H1 (cell line): ENCODE data around the gene DOK6. TPM values are rescaled to one million over a fixed set of nuclear protein-coding genes. Genes with fewer than 3 reads are reported as not detected.

Source experiments
- CTCF ChIA-PET: fragments of 300-600 bp; sonication (Branson Sonifier 250); formaldehyde crosslinking; loops from one replicate; lab custom pipeline; 2021; ENCODE audit not compliant: partially characterized antibody; lab: Charles Lee
- POLR2A ChIA-PET: fragments of 300-600 bp; sonication (Branson Sonifier 250); formaldehyde crosslinking; loops from one replicate; lab custom pipeline; 2021; ENCODE audit warnings: inconsistent platforms; ENCODE audit not compliant: partially characterized antibody; lab: Charles Lee
- DNase-seq, 2 experiments: peaks; one replicate each; pipeline versions ENCODE4 v3.0.0 to v3.0.0-alpha.2; 2010 to 2022; ENCODE audit warnings: low spot score in 2 of 2, low read depth in 1 of 2, mixed read lengths in 1 of 2
- FAIRE-seq: peaks from 2 replicates; lab custom pipeline; 2011; peaks lifted over from hg19 to GRCh38; lab: Jason Lieb, UNC
- H2AFZ ChIP-seq: 2 replicates; pipeline ENCODE4 v1.8.1; 2012; ENCODE audit warnings: low read length, inconsistent platforms
- H2AK5ac ChIP-seq: 2 replicates; pipeline ENCODE4 v1.6.1; 2013; ENCODE audit warnings: low read depth, low read length
- H2BK120ac ChIP-seq: replicated peaks from 2 replicates; pipeline ENCODE3; 2013; ENCODE audit warnings: low read depth, low read length, inconsistent platforms
- H2BK12ac ChIP-seq: 2 replicates; pipeline ENCODE4 v1.6.1; 2013; ENCODE audit warnings: low read depth, low read length
- H2BK15ac ChIP-seq: 2 replicates; pipeline ENCODE4 v1.6.1; 2013; ENCODE audit warnings: low read length
- H2BK20ac ChIP-seq: 2 replicates; pipeline ENCODE4 v1.6.1; 2013; ENCODE audit warnings: low read length
- H2BK5ac ChIP-seq: 2 replicates; pipeline ENCODE4 v1.6.1; 2013; ENCODE audit warnings: low read depth, low read length
- H3K14ac ChIP-seq: 2 replicates; pipeline ENCODE4 v1.6.1; 2013; ENCODE audit warnings: inconsistent platforms; ENCODE audit not compliant: insufficient read length
- H3K18ac ChIP-seq: 2 replicates; pipeline ENCODE4 v1.6.1; 2013; ENCODE audit warnings: low read length; ENCODE audit errors: extremely low read depth
- H3K23ac ChIP-seq: 2 replicates; pipeline ENCODE4 v1.6.1; 2013; ENCODE audit warnings: inconsistent platforms; ENCODE audit not compliant: insufficient read length
- H3K23me2 ChIP-seq: 2 replicates; pipeline ENCODE4 v1.6.1; 2013; ENCODE audit warnings: low read depth, low read length
- H3K27ac ChIP-seq: 2 replicates; pipeline ENCODE4 v1.6.1; 2011; ENCODE audit warnings: low read depth, low read length, inconsistent platforms
- H3K27me3 ChIP-seq, 4 experiments: replicated peaks in 1 of 4; 1 replicate in 1 of 4; 2 replicates in 3 of 4; pipeline versions ENCODE4 v1.6.1 to v1.8.1; 2011 to 2013; ENCODE audit warnings: low read length in 3 of 4, mild to moderate bottlenecking in 3 of 4, inconsistent platforms in 2 of 4, mixed read lengths in 2 of 4, moderate library complexity in 1 of 4; ENCODE audit not compliant: control insufficient read depth in 3 of 4, insufficient read depth in 3 of 4; ENCODE audit errors: extremely low read depth in 1 of 4
- H3K36me3 ChIP-seq, 4 experiments: 2 replicates each; pipeline versions ENCODE4 v1.6.1 to v1.8.1; 2011 to 2013; ENCODE audit warnings: mild to moderate bottlenecking in 4 of 4, low read length in 3 of 4, moderate library complexity in 2 of 4, control low read depth in 1 of 4, inconsistent platforms in 1 of 4; ENCODE audit not compliant: insufficient read depth in 4 of 4, control insufficient read depth in 2 of 4
- H3K4ac ChIP-seq: replicated peaks from 2 replicates; pipeline ENCODE3; 2013; ENCODE audit warnings: low read length, low read depth, mixed read lengths, inconsistent platforms; ENCODE audit not compliant: insufficient read length
- H3K4me1 ChIP-seq, 4 experiments: replicated peaks in 1 of 4; 1 replicate in 1 of 4; 2 replicates in 3 of 4; pipeline versions ENCODE4 v1.6.1 to v1.8.1; 2011 to 2013; ENCODE audit warnings: low read length in 3 of 4, inconsistent platforms in 2 of 4, mixed read lengths in 1 of 4; ENCODE audit not compliant: insufficient read depth in 4 of 4, control insufficient read depth in 3 of 4
- H3K4me2 ChIP-seq, 2 experiments: 2 replicates each; pipeline versions ENCODE4 v1.6.1 to v1.8.1; 2011 to 2013; ENCODE audit warnings: low read depth in 2 of 2, low read length in 2 of 2, control low read depth in 1 of 2, inconsistent platforms in 1 of 2, mild to moderate bottlenecking in 1 of 2; ENCODE audit not compliant: insufficient read depth in 1 of 2
- H3K4me3 ChIP-seq, 4 experiments: fragments of 200-600, 300-600 bp in 1 of 4; sonication (generic), shearing (Covaris generic), sonication (Bioruptor Twin) in 1 of 4; 2 replicates each; pipeline versions ENCODE4 v1.5.1 to v1.8.1; 2011 to 2016; ENCODE audit warnings: low read length in 4 of 4, low read depth in 3 of 4, control low read depth in 2 of 4, inconsistent platforms in 2 of 4, mild to moderate bottlenecking in 2 of 4, mixed read lengths in 1 of 4, moderate library complexity in 1 of 4; ENCODE audit not compliant: insufficient read depth in 2 of 4; ENCODE audit errors: extremely low read depth in 1 of 4
- H3K56ac ChIP-seq: replicated peaks from 2 replicates; pipeline ENCODE3; 2013; ENCODE audit warnings: low read depth, mild to moderate bottlenecking, mixed read lengths, low read length, inconsistent platforms; ENCODE audit not compliant: insufficient read length
- H3K79me1 ChIP-seq: 2 replicates; pipeline ENCODE4 v1.6.1; 2013; ENCODE audit warnings: low read depth, low read length, control low read depth
- H3K79me2 ChIP-seq, 2 experiments: 2 replicates each; pipeline versions ENCODE4 v1.6.1 to v1.8.1; 2012 to 2013; ENCODE audit warnings: low read length in 2 of 2, mild to moderate bottlenecking in 2 of 2, inconsistent platforms in 1 of 2; ENCODE audit not compliant: insufficient read depth in 2 of 2, control insufficient read depth in 1 of 2
- H3K9ac ChIP-seq, 4 experiments: replicated peaks in 1 of 4; 1 replicate in 1 of 4; 2 replicates in 3 of 4; pipeline versions ENCODE4 v1.6.1 to v1.8.1; 2011 to 2013; ENCODE audit warnings: low read depth in 3 of 4, low read length in 3 of 4, control low read depth in 2 of 4, mild to moderate bottlenecking in 2 of 4, moderate library complexity in 2 of 4, inconsistent platforms in 1 of 4; ENCODE audit errors: extremely low read depth in 1 of 4
- H3K9me3 ChIP-seq, 2 experiments: 2 replicates each; pipeline versions ENCODE4 v1.6.1 to v1.8.1; 2012 to 2013; ENCODE audit warnings: mild to moderate bottlenecking in 2 of 2, moderate library complexity in 2 of 2, control low read depth in 1 of 2, inconsistent platforms in 1 of 2, low read depth in 1 of 2, low read length in 1 of 2, mixed read lengths in 1 of 2; ENCODE audit not compliant: insufficient read depth in 2 of 2
- H4K20me1 ChIP-seq, 2 experiments: replicated peaks in 1 of 2; 2 replicates each; pipeline versions ENCODE3 to v1.8.1; 2011 to 2013; ENCODE audit warnings: inconsistent platforms in 2 of 2, low read length in 2 of 2, mild to moderate bottlenecking in 1 of 2; ENCODE audit not compliant: insufficient read depth in 2 of 2, control insufficient read depth in 1 of 2
- H4K5ac ChIP-seq: 2 replicates; pipeline ENCODE4 v1.6.1; 2013; ENCODE audit warnings: low read length, low read depth, mixed read lengths, inconsistent platforms; ENCODE audit not compliant: insufficient read length
- H4K8ac ChIP-seq: 2 replicates; pipeline ENCODE4 v1.8.0; 2013; ENCODE audit warnings: mild to moderate bottlenecking, moderate library complexity, low read length, inconsistent platforms; ENCODE audit not compliant: insufficient read depth; ENCODE audit errors: extremely low read depth
- H4K91ac ChIP-seq: replicated peaks from 2 replicates; pipeline ENCODE3; 2013; ENCODE audit warnings: low read length, mixed read lengths, inconsistent platforms; ENCODE audit not compliant: insufficient read length
- BACH1 ChIP-seq: IDR thresholded peaks from 2 replicates; pipeline ENCODE4 v1.6.1; 2012; ENCODE audit warnings: low read length, improper control_type of control experiment
- BCL11A ChIP-seq, 2 experiments: IDR thresholded peaks; one replicate each; pipeline ENCODE4 v1.6.1; 2011; ENCODE audit warnings: low read depth in 2 of 2, low read length in 2 of 2, mild to moderate bottlenecking in 2 of 2
- BRCA1 ChIP-seq: IDR thresholded peaks from 2 replicates; pipeline ENCODE4 v1.6.1; 2012; ENCODE audit warnings: low read depth, low read length, improper control_type of control experiment
- KDM4A ChIP-seq: IDR thresholded peaks from one replicate; pipeline ENCODE4 v1.7.1; 2012; ENCODE audit warnings: low read depth, mild to moderate bottlenecking, moderate library complexity, low read length, inconsistent platforms; ENCODE audit not compliant: severe bottlenecking
- POU5F1 ChIP-seq: IDR thresholded peaks from 2 replicates; pipeline ENCODE4 v1.6.1; 2011; ENCODE audit warnings: low read depth, mild to moderate bottlenecking, low read length, moderate library complexity
- TAF1 ChIP-seq: IDR thresholded peaks from 2 replicates; pipeline ENCODE4 v1.6.1; 2011; ENCODE audit warnings: mild to moderate bottlenecking, low read depth, low read length
- WGBS, 2 experiments: shearing (Covaris generic) in 1 of 2; methylation state at CpG; one replicate each; pipeline versions ENCODE4 v1.1.6 to v1.1.7; 2013 to 2015; ENCODE audit warnings: low lambda C conversion rate in 2 of 2, mixed read lengths in 2 of 2, inconsistent platforms in 1 of 2, low coverage in 1 of 2, missing lambda C conversion rate in 1 of 2; ENCODE audit not compliant: insufficient replicate concordance in 2 of 2, insufficient coverage in 1 of 2, insufficient read length in 1 of 2; ENCODE audit errors: extremely low coverage in 1 of 2, missing lambda C conversion rate in 1 of 2; 5-methylcytosine and 5-hydroxymethylcytosine counted together
- polyA plus RNA-seq, 7 experiments: library from polyadenylated mRNA; depleted of rRNA in 3 of 7; stranded (reverse) in 5 of 7; unstranded in 2 of 7; fragments of >200 nt in 5 of 7; fragments of 200-250 nt in 2 of 7; gene quantifications; 1 replicate in 5 of 7; 2 replicates in 1 of 7; 4 replicates in 1 of 7; pipeline versions ENCODE4 v1.2.1 to v1.2.3, GENCODE V29; 2011 to 2013; ENCODE audit warnings: missing spikeins in 2 of 7, mixed read lengths in 2 of 7
- total RNA-seq: library from RNA; stranded (reverse); fragmentation: NEBNext Ultra II Directional; extraction: Animal tissue kit (Norgen Biotek cat#: 25700); gene quantifications from 2 replicates; pipeline ENCODE4 v1.2.1, GENCODE V29; 2021

The DOK6 gene
- total and polyA plus RNA-seq, 2 of the 8 experiments (the other 6 are each of a cell fraction or from before 2014, with no cell fraction given), result 0.33 to 0.50 TPM

DNA sequence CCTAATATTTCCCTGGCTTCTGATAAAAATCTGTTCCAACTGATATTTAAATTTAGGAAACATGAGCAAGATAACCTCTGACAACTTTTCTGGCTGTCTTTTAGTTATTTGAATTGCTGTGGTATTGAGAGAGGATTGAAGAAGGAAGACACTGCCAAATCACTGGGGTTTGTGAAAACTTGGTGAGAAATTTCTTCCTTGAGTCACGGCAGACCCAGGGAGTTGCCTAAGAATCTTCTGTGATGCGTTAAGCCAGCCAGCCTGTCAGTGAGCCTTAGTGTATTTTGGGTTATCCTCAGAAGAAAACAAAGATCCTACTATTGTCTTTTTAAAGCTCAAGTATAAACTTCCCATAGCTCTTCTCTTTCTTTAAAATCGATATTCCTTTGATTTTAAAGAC, 17.5 kb upstream of the DOK6 start:
- H4K91ac ChIP-seq, result no peak overlapping the region
- no peak overlapping the region; the same call in 1 of the 2 replicates for H2AFZ ChIP-seq
- no peaks in the 10 kb centered on the region for H3K27me3 ChIP-seq
- no peak overlapping the region for H3K18ac ChIP-seq
- no peak overlapping the region for H4K8ac ChIP-seq
- H3K4ac ChIP-seq, result no peak overlapping the region
- H3K27ac ChIP-seq, result no peak overlapping the region
- TF ChIP-seq TAF1 (no peak), BRCA1 (no peak), BACH1 (no peak), KDM4A (no peak), POU5F1 (no peak), BCL11A (IDR thresholded peaks at IDR 0.05; ENCODE audit: low read depth in 2 of 2, low read length in 2 of 2) (no peak)
- TF ChIP-seq, all 59 proteins: peak for 0
- no peaks in the 10 kb centered on the region for H3K79me2 ChIP-seq
- H3K4me2 ChIP-seq, result no peak overlapping the region
- no peak overlapping the region for H3K23ac ChIP-seq
- H3K9ac ChIP-seq, result no peak overlapping the region
- H3K23me2 ChIP-seq, result no peaks in the 10 kb centered on the region
- CTCF ChIA-PET, result no interaction called here
- H4K5ac ChIP-seq, result no peak overlapping the region
- no peak for FAIRE-seq
- H3K4me3 ChIP-seq, result no peak overlapping the region
- POLR2A ChIA-PET, result no interaction called here
- no peaks in the 10 kb centered on the region for H3K4me1 ChIP-seq
- H3K79me1 ChIP-seq, result no peaks in the 10 kb centered on the region
- no peak overlapping the region for H2BK12ac ChIP-seq
- no peak overlapping the region for H2BK5ac ChIP-seq
- H2BK15ac ChIP-seq, result no peak overlapping the region
- no peak overlapping the region for H3K14ac ChIP-seq
- no peak for DNase-seq
- no peaks in the 10 kb centered on the region for H3K9me3 ChIP-seq
- H3K56ac ChIP-seq, result no peak overlapping the region
- no peak overlapping the region for H2BK120ac ChIP-seq
- no peak overlapping the region for H2BK20ac ChIP-seq
- H2AK5ac ChIP-seq, result no peak overlapping the region
- no peaks in the 10 kb centered on the region for H4K20me1 ChIP-seq
- H3K36me3 ChIP-seq, result no peaks in the 10 kb centered on the region
- WGBS, 2 experiments, result 76% methylated on average over 3 of the region's 3 CpGs; no CpG with 5 or more reads in 1 of the 2 experiments
